SK-N-SH (cell line): Measurements from ENCODE around the gene PADI2.
A peak's percentile ranks its signal among the peaks of the same experiment; 100 is the strongest.

Experiments used
- CTCF ChIP-seq: fragments of 200-600 bp; sonication (generic); IDR thresholded peaks from 2 replicates; pipeline ENCODE4 v1.6.1; 2017; ENCODE audit warnings: antibody characterized with exemption, mild to moderate bottlenecking, moderate library complexity
- EP300 ChIP-seq, 2 experiments: IDR thresholded peaks; 2 replicates each; pipeline versions ENCODE4 v1.4.0 to v1.6.1; 2012; ENCODE audit warnings: borderline replicate concordance in 1 of 2, low read depth in 1 of 2, low read length in 1 of 2
- EZH2phosphoT487 ChIP-seq: fragments of 200-600 bp; sonication (generic); IDR thresholded peaks from 2 replicates; pipeline ENCODE4 v1.6.1; 2017; ENCODE audit warnings: low read depth, mixed run types, mild to moderate bottlenecking, antibody characterized with exemption, moderate library complexity, borderline replicate concordance
- FOXM1 ChIP-seq: IDR thresholded peaks from 2 replicates; pipeline ENCODE4 v1.4.0; 2012; ENCODE audit warnings: low read depth, mild to moderate bottlenecking
- GABPA ChIP-seq: IDR thresholded peaks from 2 replicates; pipeline ENCODE4 v1.4.0; 2012; ENCODE audit warnings: low read depth, mild to moderate bottlenecking
- GATA2 ChIP-seq: sonication (generic); formaldehyde crosslinking; IDR thresholded peaks from 2 replicates; pipeline ENCODE4 v1.5.0; 2020; ENCODE audit warnings: mild to moderate bottlenecking, missing genetic modification reagents
- JUND ChIP-seq: IDR thresholded peaks from 2 replicates; pipeline ENCODE4 v1.4.0; 2012
- POLR2AphosphoS5 ChIP-seq: IDR thresholded peaks from 2 replicates; pipeline ENCODE4 v1.6.1; 2012; ENCODE audit warnings: low read depth, low read length
- RAD21 ChIP-seq: IDR thresholded peaks from 2 replicates; pipeline ENCODE4 v1.6.1; 2012; ENCODE audit warnings: mild to moderate bottlenecking, low read length
- RCOR1 ChIP-seq: fragments of 150-350 bp; IDR thresholded peaks from 2 replicates; pipeline ENCODE4 v1.6.1; 2017; ENCODE audit warnings: antibody characterized with exemption, low read length
- RFX5 ChIP-seq: IDR thresholded peaks from 2 replicates; pipeline ENCODE4 v1.6.1; 2012; ENCODE audit warnings: mild to moderate bottlenecking, improper control_type of control experiment, low read length
- RXRA ChIP-seq: IDR thresholded peaks from 2 replicates; pipeline ENCODE4 v1.4.0; 2012; ENCODE audit warnings: low read depth, mild to moderate bottlenecking, borderline replicate concordance
- USF2 ChIP-seq: fragments of 150-350 bp; IDR thresholded peaks from 2 replicates; pipeline ENCODE4 v1.6.1; 2017; ENCODE audit warnings: antibody characterized with exemption, low read length, low read depth, borderline replicate concordance
- YY1 ChIP-seq: IDR thresholded peaks from 2 replicates; pipeline ENCODE4 v1.4.0; 2012; ENCODE audit warnings: low read depth, mild to moderate bottlenecking

GRCh38 chr1:17075470-17076255, 43.6 kb downstream of the PADI2 start:
- no peak for TF ChIP-seq YY1
- no peak for TF ChIP-seq FOXM1
- TF ChIP-seq CTCF: peak; percentile 45
- TF ChIP-seq RAD21: no peak
- TF ChIP-seq USF2: no peak
- no peak for TF ChIP-seq GATA2 (CRISPR knock-in tag)
- TF ChIP-seq JUND: no peak
- no peak for TF ChIP-seq GABPA
- no peak for TF ChIP-seq EZH2phosphoT487
- TF ChIP-seq EP300 (IDR thresholded peaks at IDR 0.05; ENCODE audit: borderline replicate concordance in 1 of 2, low read depth in 1 of 2, low read length in 1 of 2): no peak
- TF ChIP-seq RXRA: no peak
- no peak for TF ChIP-seq POLR2AphosphoS5
- TF ChIP-seq RFX5: no peak
- no peak for TF ChIP-seq RCOR1
